K562 (cell line): ENCODE data around the gene H3-3A. TPM values are rescaled to one million over a fixed set of nuclear protein-coding genes. Genes with fewer than 3 reads are reported as not detected.

Experiments used
- CCNT2 ChIP-seq: IDR thresholded peaks from 2 replicates; pipeline ENCODE4 v1.6.1; 2011; ENCODE audit warnings: borderline replicate concordance, low read depth, mild to moderate bottlenecking, moderate library complexity, mixed read lengths, low read length; ENCODE audit not compliant: insufficient read length; ENCODE audit errors: extremely low read depth
- JUN ChIP-seq, 2 experiments: sonication (generic) in 1 of 2; formaldehyde crosslinking in 1 of 2; IDR thresholded peaks; 2 replicates each; pipeline versions ENCODE4 v1.6.1 to v1.8.0; 2012 to 2022; ENCODE audit warnings: borderline replicate concordance in 2 of 2, mild to moderate bottlenecking in 2 of 2, improper control_type of control experiment in 1 of 2, low read depth in 1 of 2, low read length in 1 of 2, missing genetic modification reagents in 1 of 2
- MYC ChIP-seq, 2 experiments: fragments of 250-450 bp in 1 of 2; sonication (Bioruptor Pico) in 1 of 2; IDR thresholded peaks; 2 replicates each; pipeline versions ENCODE4 v1.5.1 to v1.6.1; 2012 to 2021; ENCODE audit warnings: low read depth in 2 of 2, borderline replicate concordance in 1 of 2, improper control_type of control experiment in 1 of 2, low read length in 1 of 2, mild to moderate bottlenecking in 1 of 2, moderate library complexity in 1 of 2
- SMARCB1 ChIP-seq: IDR thresholded peaks from 2 replicates; pipeline ENCODE4 v1.6.1; 2011; ENCODE audit warnings: improper control_type of control experiment, low read depth; ENCODE audit not compliant: insufficient read length
- YY1 ChIP-seq, 3 experiments: IDR thresholded peaks; 2 replicates each; pipeline ENCODE4 v1.6.1; 2011; ENCODE audit warnings: low read length in 2 of 3, mild to moderate bottlenecking in 2 of 3, moderate library complexity in 2 of 3, borderline replicate concordance in 1 of 3, control low read depth in 1 of 3, low read depth in 1 of 3; ENCODE audit not compliant: insufficient read depth in 3 of 3, insufficient replicate concordance in 2 of 3, control insufficient read depth in 1 of 3, insufficient read length in 1 of 3; ENCODE audit errors: extremely low read depth in 1 of 3
- ZNF175 ChIP-seq: fragments of 200-800 bp; sonication (Bioruptor generic); IDR thresholded peaks from 2 replicates; pipeline ENCODE4 v1.6.1; 2016; ENCODE audit warnings: low read depth, mild to moderate bottlenecking, missing genetic modification characterization, missing compliant biosample characterization
- polyA plus RNA-seq, 8 experiments: library from polyadenylated mRNA; depleted of rRNA in 4 of 8; stranded (reverse) in 5 of 8; unstranded in 3 of 8; fragments of >200 nt; fragmentation: Nextera tagmentation in 2 of 8; fragmentation: Illumina TruSeq in 1 of 8; extraction: Ambion mirVana in 2 of 8; extraction: Trizol in 1 of 8; gene quantifications; 2 replicates each; pipeline versions ENCODE4 v1.2.1 to v1.2.3, GENCODE V29; 2011 to 2014; ENCODE audit warnings: inconsistent platforms in 1 of 8, missing spikeins in 1 of 8
- total RNA-seq, 7 experiments: library from RNA; depleted of rRNA in 6 of 7; stranded (reverse); fragments of >200 nt in 6 of 7; fragmentation: Illumina TruSeq in 2 of 7; extraction: Trizol in 2 of 7; gene quantifications; 2 replicates each; pipeline versions ENCODE4 v1.2.1 to v1.2.3, GENCODE V29; 2011 to 2021; ENCODE audit warnings: low replicate concordance in 1 of 7
- TF ChIP-seq, protein P1 (sequence below): fragments of 450-650 bp; IDR thresholded peaks from 2 replicates; pipeline ENCODE4 v1.6.1; 2016; ENCODE audit warnings: borderline replicate concordance
- TF ChIP-seq, protein P2 (sequence below): fragments of 250-450 bp; sonication (Bioruptor Pico); IDR thresholded peaks from 2 replicates; pipeline ENCODE4 v1.8.0; 2021; ENCODE audit warnings: moderate library complexity, mild to moderate bottlenecking, inconsistent platforms
- TF ChIP-seq, protein P3 (sequence below), 2 experiments: IDR thresholded peaks in 1 of 2; conservative IDR thresholded peaks in 1 of 2; 2 replicates each; pipeline ENCODE4 v1.6.1; 2016; ENCODE audit warnings: low read depth in 2 of 2, mild to moderate bottlenecking in 1 of 2, missing compliant biosample characterization in 1 of 2, missing genetic modification characterization in 1 of 2, moderate library complexity in 1 of 2
- TF ChIP-seq, protein P4 (sequence below), 2 experiments: fragments of 450-650 bp in 1 of 2; sonication (generic) in 1 of 2; formaldehyde crosslinking in 1 of 2; IDR thresholded peaks in 1 of 2; conservative IDR thresholded peaks in 1 of 2; 2 replicates each; pipeline versions ENCODE4 v1.6.1 to v1.8.1; 2016 to 2023; ENCODE audit warnings: mild to moderate bottlenecking in 2 of 2, moderate library complexity in 2 of 2, inconsistent platforms in 1 of 2, missing genetic modification reagents in 1 of 2

The H3-3A gene
- total and polyA plus RNA-seq, 9 of the 15 experiments (the other 6 are each of a cell fraction or from before 2014, with no cell fraction given) = 426 to 1,083 (median 591) TPM

DNA sequence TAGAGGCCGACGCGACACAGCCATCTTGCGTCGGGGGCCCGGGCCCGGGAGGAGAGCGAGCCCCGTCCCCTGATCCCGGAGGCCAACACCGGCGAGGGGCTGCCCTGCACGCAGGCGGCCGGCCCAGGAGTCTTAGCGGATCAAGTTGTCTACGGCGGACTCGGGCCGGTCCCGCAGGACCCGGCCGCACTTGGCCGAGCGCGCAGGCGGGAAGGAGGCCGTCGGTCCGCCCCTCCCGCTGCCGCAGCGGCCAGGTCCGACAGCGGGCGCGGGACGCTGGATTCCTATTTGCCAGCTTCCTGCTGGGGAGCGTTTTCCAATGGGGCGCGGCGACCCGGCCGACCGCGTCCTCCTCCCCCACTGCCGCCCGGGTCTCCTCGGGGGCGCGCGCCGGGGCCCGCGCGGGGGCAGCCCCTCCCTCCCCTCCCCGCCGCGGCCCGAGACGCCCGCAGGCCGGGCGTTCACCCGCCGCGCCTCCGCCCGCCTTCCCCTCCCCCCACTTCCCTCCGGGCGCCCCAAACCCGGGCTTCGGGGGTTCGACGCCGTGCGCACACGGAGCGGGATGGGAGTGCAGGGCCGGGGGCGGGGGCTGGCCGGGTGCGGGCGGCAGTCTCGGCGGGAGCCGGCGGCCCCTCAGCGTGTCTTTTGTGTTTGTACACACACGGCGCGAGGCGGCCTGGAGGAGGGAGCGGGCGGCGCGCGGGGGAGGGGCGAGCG, 517 bp upstream of the H3-3A start (continued):
- TF ChIP-seq, protein P1, sequence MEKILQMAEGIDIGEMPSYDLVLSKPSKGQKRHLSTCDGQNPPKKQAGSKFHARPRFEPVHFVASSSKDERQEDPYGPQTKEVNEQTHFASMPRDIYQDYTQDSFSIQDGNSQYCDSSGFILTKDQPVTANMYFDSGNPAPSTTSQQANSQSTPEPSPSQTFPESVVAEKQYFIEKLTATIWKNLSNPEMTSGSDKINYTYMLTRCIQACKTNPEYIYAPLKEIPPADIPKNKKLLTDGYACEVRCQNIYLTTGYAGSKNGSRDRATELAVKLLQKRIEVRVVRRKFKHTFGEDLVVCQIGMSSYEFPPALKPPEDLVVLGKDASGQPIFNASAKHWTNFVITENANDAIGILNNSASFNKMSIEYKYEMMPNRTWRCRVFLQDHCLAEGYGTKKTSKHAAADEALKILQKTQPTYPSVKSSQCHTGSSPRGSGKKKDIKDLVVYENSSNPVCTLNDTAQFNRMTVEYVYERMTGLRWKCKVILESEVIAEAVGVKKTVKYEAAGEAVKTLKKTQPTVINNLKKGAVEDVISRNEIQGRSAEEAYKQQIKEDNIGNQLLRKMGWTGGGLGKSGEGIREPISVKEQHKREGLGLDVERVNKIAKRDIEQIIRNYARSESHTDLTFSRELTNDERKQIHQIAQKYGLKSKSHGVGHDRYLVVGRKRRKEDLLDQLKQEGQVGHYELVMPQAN = no peak
- TF ChIP-seq YY1 (IDR thresholded peaks at IDR 0.05; ENCODE audit: borderline replicate concordance in 1 of 3, control insufficient read depth in 1 of 3, extremely low read depth in 1 of 3, insufficient read depth in 3 of 3, insufficient read length in 1 of 3, insufficient replicate concordance in 2 of 3, low read depth in 1 of 3, low read length in 2 of 3) (peak; percentile 30 to 86 (median 66)), ZNF175 (CRISPR knock-in tag) (peak; percentile 84), MYC (IDR thresholded peaks at IDR 0.05; ENCODE audit: low read depth, low read length) (peak; percentile 39), MYC (CRISPR knock-in tag; IDR thresholded peaks at IDR 0.05; ENCODE audit: borderline replicate concordance, low read depth) (no peak), CCNT2 (peak; percentile 93), SMARCB1 (peak; percentile 23), JUN (IDR thresholded peaks at IDR 0.05; ENCODE audit: borderline replicate concordance, low read depth, low read length) (no peak), JUN (CRISPR knock-in tag; IDR thresholded peaks at IDR 0.05; ENCODE audit: borderline replicate concordance) (no peak)
- TF ChIP-seq, protein P2, sequence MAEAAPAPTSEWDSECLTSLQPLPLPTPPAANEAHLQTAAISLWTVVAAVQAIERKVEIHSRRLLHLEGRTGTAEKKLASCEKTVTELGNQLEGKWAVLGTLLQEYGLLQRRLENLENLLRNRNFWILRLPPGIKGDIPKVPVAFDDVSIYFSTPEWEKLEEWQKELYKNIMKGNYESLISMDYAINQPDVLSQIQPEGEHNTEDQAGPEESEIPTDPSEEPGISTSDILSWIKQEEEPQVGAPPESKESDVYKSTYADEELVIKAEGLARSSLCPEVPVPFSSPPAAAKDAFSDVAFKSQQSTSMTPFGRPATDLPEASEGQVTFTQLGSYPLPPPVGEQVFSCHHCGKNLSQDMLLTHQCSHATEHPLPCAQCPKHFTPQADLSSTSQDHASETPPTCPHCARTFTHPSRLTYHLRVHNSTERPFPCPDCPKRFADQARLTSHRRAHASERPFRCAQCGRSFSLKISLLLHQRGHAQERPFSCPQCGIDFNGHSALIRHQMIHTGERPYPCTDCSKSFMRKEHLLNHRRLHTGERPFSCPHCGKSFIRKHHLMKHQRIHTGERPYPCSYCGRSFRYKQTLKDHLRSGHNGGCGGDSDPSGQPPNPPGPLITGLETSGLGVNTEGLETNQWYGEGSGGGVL = no peak
- TF ChIP-seq, protein P3, sequence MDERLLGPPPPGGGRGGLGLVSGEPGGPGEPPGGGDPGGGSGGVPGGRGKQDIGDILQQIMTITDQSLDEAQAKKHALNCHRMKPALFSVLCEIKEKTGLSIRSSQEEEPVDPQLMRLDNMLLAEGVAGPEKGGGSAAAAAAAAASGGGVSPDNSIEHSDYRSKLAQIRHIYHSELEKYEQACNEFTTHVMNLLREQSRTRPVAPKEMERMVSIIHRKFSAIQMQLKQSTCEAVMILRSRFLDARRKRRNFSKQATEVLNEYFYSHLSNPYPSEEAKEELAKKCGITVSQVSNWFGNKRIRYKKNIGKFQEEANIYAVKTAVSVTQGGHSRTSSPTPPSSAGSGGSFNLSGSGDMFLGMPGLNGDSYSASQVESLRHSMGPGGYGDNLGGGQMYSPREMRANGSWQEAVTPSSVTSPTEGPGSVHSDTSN (CRISPR knock-in tag; IDR thresholded peaks at IDR 0.05; ENCODE audit: low read depth) = no peak
- TF ChIP-seq, protein P3 (tag; conservative IDR thresholded peaks at IDR 0.05; ENCODE audit: low read depth) = no peak
- TF ChIP-seq, protein P4, sequence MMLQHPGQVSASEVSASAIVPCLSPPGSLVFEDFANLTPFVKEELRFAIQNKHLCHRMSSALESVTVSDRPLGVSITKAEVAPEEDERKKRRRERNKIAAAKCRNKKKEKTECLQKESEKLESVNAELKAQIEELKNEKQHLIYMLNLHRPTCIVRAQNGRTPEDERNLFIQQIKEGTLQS (IDR thresholded peaks at IDR 0.05) = no peak
- TF ChIP-seq, protein P4 (CRISPR knock-in tag; conservative IDR thresholded peaks at IDR 0.05) = 0 out of 2 replicates have a peak, but pooled peaks have one; percentile 42
